Ovary (tissue), 3 donors: ENCODE results near the gene WARS2.

Experiments used
- POLR2A ChIP-seq: fragments of 450-650 bp; IDR thresholded peaks from one replicate; pipeline ENCODE4 v1.6.1; 2017; ENCODE audit warnings: antibody characterized with exemption, mild to moderate bottlenecking, moderate library complexity
- TF ChIP-seq, protein P1 (sequence below), 3 donors: fragments of 450-650 bp in 2 of 3; fragments of 200-600 bp in 1 of 3; IDR thresholded peaks; one replicate each; pipeline versions ENCODE4 v1.5.1 to v1.8.0; 2016 to 2022; ENCODE audit warnings: antibody characterized with exemption in 3 of 3, mild to moderate bottlenecking in 1 of 3
- donor health status: DM: no; HTN: no; CAD: no.

DNA sequence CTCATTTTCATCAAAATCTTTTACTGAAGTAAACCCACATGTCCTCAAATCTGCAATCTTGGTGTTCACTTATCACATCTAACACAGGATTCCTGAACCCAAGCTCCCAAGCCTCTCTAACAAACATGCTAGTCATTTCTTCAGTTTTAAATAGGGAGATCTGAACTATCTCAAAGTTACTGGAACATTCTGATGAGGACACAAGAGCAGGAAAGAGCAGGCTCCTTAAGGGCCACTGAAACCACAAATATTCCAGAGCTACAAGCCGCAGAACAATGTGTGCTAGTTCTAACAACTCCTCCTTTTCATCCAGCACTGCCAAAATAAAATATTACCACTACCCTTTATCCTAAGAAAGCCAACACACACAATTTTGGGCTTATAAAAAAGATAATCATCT lies 38.9 kb downstream of the WARS2 start:
- TF ChIP-seq, protein P1, sequence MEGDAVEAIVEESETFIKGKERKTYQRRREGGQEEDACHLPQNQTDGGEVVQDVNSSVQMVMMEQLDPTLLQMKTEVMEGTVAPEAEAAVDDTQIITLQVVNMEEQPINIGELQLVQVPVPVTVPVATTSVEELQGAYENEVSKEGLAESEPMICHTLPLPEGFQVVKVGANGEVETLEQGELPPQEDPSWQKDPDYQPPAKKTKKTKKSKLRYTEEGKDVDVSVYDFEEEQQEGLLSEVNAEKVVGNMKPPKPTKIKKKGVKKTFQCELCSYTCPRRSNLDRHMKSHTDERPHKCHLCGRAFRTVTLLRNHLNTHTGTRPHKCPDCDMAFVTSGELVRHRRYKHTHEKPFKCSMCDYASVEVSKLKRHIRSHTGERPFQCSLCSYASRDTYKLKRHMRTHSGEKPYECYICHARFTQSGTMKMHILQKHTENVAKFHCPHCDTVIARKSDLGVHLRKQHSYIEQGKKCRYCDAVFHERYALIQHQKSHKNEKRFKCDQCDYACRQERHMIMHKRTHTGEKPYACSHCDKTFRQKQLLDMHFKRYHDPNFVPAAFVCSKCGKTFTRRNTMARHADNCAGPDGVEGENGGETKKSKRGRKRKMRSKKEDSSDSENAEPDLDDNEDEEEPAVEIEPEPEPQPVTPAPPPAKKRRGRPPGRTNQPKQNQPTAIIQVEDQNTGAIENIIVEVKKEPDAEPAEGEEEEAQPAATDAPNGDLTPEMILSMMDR (IDR thresholded peaks at IDR 0.05): no peak
- no peak for TF ChIP-seq POLR2A
